GM19452 (cell line): ENCODE results near the gene ATF6.
"Not testable (repeated sequence)": the region's sequence is repeated elsewhere in the genome, so short reads cannot be mapped to it uniquely, and the experiment has no call there.

Experiments
- ATAC-seq: cut with Tn5 transposase; IDR thresholded peaks from one replicate; pipeline ENCODE4 v1.9.1; 2021; ENCODE audit not compliant: unreplicated experiment

ATF6 gene

DNA sequence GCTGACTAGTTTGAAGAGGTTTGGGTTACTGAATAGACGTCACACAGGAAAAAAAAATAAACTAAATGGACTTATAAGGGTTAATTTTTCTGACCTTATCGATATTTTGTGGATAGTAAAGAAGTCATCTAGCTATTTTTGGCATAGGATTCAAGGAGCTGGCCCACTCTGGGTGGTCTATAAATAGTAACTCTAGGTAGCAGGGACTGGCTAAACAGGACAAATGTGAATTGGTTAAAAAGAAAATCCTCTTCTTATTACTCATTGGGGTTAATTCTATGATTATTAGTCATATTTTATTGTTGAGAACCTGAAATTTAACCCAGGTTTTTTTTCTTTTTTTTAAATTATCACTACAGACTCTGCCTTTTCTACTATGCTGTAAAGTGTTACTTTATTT is 61.7 kb downstream of the ATF6 start:
- ATAC-seq = no peak

DNA sequence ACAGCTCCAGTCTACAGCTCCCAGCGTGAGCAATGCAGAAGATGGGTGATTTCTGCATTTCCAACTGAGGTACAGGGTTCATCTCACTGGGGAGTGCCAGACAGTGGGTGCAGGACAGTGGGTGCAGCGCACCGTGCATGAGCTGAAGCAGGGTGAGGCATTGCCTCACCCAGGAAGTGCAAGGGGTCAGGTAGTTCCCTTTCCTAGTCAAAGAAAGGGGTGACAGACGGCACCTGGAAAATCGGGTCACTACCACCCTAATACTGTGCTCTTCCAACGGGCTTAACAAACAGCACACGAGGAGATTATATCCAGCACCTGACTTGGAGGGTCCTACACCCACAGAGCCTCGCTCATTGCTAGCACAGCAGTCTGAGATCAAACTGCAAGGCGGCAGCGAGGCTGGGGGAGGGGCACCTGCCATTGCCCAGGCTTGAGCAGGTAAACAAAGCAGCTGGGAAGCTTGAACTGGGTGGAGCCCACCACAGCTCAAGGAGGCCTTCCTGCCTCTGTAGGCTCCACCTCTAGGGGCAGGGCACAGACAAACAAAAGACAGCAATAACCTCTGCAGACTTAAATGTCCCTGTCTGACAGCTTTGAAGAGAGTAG is 66.3 kb downstream of the ATF6 start:
- not testable (repeated sequence) for ATAC-seq

DNA sequence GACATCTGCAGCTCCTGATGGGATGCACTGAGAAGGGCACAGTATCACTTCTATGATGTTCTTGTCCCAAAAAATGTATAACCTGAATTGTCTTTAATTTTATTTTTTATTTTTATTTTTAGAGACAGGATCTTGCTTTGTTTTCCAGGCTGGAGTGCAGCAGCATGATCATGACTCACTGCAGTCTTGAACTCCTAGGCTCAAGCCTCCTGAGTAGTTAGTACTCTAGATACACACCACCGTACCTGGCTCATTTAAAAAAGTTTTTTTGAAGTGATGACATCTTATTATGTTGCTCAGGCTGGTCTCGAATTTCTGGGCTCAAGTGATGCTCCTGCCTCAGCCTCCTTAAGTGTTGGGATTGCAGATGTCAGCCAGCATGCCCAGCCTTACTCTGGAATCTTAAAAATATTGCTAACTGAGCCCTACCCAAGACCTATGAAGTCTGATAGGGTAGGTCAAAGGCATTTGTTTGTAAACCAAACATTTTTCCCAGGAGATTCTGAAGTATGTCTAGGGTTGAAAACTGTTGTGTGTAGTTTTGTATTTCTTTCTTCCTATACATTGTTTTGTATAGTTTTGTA is 68.9 kb downstream of the ATF6 start:
- ATAC-seq = no peak

DNA sequence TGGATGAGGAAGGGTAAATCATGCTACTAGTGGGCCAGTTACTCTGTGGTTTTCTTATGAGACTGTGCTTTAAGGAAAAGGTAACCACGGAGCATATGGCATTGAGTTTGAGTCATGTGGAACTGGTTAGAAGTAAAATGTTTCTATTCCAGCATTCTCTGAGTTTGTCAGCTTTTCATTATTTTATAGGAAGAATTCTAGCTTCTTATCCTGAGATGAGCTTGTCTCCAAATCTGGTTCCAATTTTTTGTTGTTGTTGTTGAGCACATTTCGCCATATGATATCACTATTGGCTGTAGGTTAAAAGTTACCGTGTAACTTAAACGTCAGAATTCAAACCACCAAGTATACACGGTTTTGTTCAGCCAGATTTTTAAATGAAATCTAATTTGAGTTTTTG is 69.9 kb downstream of the ATF6 start:
- no peak for ATAC-seq

DNA sequence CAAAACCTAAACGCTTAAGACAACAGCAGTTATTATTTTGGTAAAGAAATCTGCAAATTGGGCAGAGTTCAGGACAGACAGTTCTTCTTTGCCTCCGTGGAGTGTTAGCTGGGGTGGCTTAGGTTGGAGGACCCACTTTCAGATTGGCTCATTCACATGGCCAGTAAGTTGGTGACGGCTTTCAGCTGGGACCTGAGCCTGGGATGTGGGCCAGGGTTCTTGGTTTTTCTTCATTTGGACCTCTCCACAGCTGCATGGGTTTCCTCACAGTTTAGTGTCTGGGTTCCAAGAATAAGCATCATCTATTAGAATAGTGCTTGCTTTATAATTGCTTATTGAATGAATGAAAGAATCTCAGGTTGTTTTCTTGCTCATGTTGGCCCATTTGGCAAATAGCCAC is 72.2 kb downstream of the ATF6 start:
- ATAC-seq = no peak

DNA sequence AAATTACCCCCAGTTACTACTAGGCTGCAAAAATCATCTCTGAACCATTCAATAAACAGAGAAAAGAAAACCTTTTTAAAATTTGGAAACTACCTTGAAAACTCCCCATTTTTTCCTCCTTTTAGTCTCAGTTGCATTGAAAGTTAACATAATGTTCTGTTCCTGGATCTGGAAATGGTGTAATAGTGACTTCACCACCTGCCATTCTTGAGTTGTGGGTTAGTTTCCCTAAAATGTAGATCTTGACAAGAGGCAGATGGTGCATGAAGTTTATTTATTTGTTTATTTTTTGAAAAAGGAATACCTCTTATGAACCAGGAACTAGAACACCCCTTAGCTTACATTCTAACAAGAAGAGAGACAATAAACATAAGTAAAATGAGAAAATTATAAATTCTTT is 72.8 kb downstream of the ATF6 start:
- ATAC-seq = no peak

DNA sequence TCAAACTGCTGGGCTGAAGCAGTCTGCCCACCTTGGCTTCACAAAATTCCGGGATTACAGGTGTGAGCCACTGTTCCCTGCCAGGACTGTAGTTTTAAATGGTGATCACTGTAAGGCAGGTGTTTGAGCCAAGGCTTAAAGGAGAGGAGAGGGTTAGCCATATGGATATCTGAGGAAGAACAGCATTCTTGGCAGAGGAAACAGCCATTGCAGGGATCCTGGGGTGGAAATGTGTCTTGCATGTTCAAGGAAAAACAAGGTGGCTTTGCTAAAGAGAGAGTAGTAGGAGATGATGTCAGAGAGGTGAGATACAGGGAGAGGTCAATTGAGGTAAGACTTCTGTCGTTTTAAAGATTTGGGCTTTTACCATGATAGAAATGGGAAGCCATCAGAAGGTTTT is 73.5 kb downstream of the ATF6 start:
- ATAC-seq = no peak

DNA sequence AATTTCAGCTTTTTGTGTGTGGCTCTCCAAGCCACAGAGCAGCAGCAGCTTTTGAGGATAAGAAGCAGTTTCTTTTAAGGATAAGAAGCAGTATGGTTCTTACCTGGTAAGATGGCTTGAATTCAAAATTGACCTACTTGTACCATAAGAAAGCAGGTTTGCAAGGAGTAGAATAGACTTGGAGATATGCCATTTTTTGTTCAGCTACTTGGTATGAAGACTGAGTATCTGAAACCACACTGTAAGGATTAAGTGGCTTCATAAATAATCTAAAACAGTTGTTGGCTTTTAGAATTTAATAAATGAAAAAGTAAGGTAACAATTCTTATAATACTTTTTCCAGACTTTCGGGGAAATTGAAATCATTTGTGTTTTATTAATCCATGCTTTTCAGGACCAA is 74.2 kb downstream of the ATF6 start:
- ATAC-seq = no peak

DNA sequence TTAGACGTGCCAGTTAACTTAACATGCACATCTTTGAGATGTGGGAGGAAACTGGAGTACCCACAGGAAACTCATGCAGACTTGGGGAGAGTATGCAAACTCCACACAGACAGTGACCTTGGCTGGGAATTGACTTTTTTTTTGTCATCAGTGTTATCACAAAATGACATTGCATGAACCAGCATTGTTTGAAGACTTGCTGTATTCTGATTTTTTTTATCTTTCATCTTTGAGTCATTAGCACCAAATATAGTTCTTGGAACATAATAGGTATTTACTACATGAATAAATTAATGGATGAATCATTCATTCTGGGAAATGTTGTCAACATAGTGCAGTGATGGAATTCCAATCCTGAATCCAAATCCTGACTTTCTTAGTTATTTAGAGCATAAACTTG is 77.0 kb downstream of the ATF6 start:
- no peak for ATAC-seq

DNA sequence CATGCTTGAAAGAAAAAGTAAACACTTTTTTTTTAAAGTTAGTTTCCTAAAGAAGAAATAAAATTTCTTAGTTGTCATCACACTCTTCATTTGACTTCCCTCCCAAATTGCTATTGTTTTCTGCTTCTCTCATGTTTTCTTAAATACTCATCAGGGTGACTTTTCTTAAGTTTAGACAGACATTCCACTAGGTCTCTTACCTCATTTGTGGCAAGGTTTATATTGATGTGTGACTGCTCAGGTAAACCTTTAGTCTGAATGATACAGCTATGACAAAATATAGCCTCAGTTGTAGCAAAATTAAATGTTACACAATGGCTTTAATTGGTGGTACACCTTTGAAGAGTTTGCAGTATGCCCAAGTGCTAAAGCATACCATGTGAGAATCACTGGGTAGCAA is 78.6 kb downstream of the ATF6 start:
- ATAC-seq = no peak

DNA sequence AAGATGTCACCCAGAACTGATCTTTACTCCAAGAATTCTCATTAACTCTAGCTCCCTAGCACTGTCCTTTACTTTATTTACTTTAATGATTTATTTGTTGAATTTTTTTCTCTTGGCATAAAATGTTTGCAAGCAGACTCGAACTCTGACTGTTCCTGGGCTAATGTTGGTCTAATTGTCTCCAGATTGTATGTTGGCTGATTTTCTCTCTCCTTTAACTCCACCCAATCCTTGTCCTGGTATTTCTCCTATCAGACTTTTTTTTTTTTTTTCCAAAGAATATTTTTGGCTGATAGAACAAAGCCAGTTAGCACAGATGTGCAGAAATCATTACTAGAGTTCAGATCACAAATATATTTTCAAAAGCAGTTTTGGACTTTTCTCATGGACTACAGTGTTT is 82.6 kb downstream of the ATF6 start:
- no peak for ATAC-seq

DNA sequence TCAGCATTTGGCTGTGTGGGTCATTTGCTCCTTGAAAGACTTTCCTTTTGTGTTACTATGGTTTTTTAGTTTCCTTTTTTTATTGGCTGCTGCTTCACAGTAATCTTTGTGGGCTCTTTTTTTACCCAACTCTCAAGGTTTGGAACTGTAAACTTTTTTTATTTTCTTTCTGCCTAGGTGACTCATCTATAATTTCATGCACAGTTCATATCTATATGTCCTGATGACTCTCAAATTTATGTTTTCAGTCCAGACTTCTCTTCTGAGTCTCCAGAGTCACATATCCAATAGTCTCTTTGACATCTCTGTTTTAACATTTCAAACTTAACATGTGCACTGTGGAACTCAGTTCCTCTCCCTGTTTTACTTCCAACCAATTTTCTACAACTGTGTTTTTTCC is 83.4 kb downstream of the ATF6 start:
- ATAC-seq = no peak

DNA sequence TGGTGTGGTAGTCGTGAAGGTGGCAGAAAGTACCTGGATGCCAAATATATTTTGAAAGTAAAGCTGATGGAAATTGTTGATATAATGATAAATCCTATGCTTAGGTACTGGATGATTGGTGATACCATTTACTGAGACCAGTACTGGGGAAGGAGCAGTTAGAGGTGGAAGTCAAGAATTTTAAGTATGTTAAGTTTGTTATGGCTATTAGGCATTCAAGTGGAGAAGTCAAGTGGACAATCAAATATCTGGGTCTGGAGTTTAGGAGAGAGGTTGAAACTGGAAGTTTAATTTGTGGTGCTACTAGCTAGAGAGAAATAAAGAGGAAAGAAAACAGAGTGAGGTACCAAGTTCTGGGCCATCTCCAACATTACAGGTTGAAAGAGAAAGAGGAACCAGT is 89.1 kb downstream of the ATF6 start:
- ATAC-seq = no peak

DNA sequence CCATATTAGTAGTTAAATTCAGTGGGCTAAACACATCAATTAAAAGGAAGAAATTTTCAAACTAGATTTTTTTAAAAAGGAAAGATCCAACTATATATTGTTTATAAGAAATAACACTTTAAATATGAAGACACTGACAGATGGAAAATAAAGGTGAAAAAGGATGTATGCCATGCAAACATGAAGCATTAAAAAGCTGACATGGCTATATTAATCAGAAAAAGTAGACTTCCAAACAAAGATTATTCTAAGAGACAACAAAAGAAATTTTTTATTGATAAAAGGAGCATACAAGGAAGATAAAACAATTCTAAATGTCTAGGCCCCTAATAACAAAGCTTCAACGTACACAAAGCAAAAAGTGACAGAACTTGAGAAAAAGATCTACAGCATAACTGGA is 92.2 kb downstream of the ATF6 start:
- ATAC-seq = no peak

DNA sequence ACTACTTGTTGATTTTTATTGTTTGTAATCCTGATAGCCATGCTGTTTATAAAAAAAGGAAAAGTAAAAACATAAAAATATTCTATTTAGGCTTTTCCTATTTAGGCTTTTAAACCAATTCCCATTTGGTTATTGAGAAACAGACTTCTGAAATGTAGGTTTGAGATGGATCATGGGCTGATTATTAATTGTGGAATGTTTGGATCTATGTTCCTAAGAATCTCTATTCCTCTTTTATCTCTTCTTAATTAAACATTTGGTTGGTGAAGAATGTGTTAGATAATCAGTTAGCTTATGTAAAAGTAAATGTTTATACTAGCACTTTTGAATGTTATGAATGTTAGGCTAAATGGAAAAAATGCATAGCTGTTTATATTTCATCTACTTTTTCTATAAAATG is 97.4 kb downstream of the ATF6 start:
- no peak for ATAC-seq

DNA sequence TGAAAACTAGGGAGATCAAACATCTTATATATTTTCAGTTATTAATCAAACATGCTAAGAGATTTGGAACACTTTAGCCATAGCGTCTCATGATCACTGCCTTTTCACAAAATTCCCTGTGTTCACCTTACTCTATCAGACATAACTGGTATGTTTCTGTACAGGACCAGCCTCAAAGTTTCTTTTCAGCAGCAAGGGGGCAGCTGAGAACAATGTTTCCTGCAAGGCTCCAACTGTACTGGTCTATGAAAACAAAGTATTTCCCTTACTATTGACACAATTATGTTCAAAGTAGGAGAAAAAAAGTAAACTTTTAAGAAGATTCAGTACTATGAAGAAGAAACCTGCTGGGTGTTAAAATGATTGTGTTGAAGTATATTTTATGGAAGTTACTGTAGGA is 98.5 kb downstream of the ATF6 start:
- no peak for ATAC-seq

DNA sequence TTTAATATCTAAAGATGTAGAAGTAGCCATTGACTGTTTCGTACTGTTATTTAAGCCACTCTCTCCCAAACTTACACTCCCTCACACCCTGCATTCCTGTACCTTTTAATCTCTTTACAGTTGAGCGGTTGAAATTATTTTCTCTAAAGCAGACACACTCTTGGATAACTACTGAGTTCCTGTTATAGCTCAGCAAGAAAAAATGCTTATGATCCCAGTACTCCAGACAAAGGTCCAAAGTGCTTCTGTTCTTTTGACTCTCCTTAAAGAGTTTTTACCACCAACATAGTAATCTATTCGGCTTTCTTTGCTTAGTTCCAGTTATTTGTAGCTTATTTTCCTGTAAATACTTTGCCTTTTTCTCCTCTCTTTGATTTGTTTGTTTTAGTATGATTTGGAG is 100.1 kb downstream of the ATF6 start:
- ATAC-seq = no peak

DNA sequence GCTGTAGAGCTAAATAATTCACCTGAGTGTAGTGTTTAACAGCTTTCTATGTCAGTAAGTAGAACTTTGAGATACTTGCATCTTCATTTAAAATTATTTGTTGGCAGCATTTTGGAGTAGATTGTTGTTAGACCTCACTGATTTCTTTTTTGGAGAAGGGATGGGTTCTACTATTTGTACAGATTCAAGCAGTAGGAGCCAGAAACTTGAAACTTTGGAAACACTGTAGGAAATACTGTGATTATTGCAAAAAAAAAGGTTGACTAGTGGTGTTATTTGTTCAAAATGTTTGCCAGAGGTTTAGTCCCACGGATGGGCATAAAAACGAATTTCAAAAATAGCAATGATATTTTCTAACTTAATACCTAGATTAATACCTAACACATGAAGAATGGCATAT is 102.7 kb downstream of the ATF6 start:
- no peak for ATAC-seq

DNA sequence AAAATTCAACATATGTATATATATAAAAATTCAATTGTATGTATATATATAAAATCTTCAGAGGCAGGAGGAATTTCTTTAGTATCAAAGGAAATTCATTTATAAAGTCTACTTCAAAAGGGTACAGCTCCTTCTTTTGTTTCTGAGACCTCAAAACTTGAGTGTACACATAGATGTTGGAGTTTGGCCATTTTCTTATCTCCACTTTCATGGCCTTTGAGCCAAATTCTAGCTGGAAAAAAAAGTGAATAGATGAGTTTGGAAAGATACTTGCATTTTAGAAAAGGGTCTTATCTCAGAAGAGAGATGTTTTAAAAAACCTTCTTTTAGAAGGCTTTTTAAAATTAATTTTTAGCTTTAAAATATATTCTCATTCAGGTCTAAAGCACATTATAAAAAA is 103.2 kb downstream of the ATF6 start:
- no peak for ATAC-seq

DNA sequence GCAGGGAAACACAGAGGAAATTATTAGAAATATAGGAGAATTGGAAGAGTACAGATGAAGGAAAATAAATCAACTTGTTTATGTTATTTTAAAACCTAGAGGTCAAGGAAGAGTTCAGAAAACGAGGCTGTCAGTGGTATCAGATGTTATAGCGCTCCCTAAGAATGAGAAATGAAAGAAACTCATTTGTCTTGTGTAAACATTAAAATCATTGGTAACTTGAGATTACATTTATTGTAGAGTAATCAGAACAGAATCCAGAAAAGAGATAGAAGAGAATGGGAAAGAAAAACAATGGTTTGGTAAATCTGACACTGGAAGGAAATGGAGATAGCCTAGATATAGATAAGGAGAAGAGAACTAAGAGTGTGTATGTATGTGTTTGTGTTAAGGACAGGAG is 106.4 kb downstream of the ATF6 start:
- no peak for ATAC-seq

DNA sequence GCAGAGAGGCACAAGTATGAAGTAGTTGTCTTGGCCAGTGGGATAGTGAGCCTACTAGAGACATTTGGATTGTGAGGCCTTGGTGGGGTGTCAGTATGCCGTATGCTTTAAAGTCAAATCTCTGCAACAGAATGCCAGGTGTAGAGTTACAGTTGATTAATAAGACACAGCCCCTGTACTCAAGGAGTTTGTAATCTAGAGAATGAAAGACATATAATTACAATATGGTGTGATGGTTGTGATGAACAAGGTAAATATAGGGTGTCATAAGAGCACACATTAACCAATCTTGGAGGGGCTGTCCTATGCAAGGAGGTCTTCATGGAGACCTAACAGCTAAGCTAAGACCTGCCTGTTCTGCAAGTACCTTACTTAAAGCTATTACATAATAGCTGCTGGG is 113.1 kb downstream of the ATF6 start:
- no peak for ATAC-seq

DNA sequence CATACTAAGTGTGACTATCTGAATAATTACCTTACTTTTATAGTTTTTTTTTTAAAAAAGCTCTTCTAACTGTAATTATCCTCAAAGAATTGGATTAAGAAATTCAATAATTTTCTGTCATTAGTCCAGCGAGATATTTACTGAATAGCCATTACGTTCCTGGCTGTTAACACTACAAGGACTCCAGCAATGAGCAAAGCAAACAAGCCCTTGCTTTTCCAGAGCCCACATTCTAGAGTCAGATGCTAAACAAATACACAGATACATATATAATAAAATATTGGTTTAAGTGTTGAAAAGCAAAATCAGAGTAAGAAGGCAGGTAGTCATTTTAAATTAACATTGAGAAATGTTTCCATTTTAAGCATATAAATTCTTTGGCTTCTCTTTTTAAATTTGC is 118.4 kb downstream of the ATF6 start:
- ATAC-seq = no peak

DNA sequence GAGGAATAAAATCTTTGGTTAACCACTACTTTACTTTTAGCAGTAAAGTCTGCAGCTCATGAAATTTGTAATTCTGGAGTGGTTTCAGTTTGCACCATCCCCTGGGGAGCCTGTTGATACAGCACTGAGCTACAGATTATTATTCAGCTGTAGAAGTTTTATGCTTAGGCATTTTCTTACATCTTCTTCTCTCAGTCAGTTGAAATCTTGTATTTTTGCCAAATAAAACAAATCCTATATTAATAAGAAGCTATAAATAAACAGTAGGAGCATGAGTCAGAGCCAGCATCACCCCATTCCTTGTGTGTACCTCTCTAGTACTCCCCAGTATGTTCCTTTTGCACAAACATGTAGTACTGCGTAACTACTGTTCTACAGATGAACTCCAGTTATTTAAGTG is 118.9 kb downstream of the ATF6 start:
- no peak for ATAC-seq
